ENCODE data around the gene SUSD5.

DNA sequence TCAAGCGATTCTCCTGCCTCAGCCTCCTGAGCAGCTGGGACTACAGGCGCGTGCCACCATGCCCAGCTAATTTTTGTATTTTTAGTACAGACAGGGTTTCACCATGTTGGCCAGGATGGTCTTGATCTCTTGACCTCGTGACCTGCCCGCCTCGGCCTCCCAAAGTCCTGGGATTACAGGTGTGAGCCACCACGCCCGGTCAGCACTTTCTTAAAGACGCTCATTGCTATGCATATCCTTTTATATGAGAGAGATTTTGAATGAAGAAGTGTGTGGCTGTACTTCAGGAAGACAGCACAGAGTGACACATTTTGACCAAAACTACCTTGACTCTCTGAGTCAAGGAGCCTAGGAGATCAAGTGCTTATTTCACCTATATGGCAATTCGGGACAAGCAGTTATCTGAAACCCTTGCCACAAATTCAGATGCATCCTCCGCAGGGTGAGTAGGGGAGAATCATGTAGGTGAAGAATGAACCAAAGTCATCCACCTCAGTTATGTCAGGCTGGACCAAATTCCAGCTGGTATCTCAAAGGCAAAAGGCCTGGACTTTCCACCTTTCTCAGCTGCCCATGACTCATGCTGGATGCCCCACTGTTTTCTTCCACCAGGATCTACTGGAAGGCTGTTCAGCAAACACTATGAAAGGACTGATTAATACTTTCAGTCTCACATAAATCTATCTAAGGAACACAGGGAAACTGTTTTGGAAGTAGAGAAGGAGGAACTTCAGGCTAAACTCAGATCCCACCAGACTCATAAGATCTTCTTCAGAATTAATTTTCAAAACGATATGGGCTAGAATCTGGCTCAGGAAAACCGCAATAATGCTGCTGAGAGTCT, 31.9 kb downstream of the SUSD5 start:
- TF ChIP-seq, protein P1, sequence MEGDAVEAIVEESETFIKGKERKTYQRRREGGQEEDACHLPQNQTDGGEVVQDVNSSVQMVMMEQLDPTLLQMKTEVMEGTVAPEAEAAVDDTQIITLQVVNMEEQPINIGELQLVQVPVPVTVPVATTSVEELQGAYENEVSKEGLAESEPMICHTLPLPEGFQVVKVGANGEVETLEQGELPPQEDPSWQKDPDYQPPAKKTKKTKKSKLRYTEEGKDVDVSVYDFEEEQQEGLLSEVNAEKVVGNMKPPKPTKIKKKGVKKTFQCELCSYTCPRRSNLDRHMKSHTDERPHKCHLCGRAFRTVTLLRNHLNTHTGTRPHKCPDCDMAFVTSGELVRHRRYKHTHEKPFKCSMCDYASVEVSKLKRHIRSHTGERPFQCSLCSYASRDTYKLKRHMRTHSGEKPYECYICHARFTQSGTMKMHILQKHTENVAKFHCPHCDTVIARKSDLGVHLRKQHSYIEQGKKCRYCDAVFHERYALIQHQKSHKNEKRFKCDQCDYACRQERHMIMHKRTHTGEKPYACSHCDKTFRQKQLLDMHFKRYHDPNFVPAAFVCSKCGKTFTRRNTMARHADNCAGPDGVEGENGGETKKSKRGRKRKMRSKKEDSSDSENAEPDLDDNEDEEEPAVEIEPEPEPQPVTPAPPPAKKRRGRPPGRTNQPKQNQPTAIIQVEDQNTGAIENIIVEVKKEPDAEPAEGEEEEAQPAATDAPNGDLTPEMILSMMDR (IDR thresholded peaks at IDR 0.05) = no peak
- no peak for TF ChIP-seq POLR2A (IDR thresholded peaks at IDR 0.05)
